Hematopoietic multipotent progenitor cell (in vitro differentiated cells): ENCODE data around the gene NUF2. TPM values are rescaled to one million over a fixed set of nuclear protein-coding genes. Genes with fewer than 3 reads are reported as not detected.
"Not testable (repeated sequence)": the region's sequence is repeated elsewhere in the genome, so short reads cannot be mapped to it uniquely, and the experiment has no call there.

Experiments used
- DNase-seq, 3 donors: peaks; one replicate each; pipeline ENCODE4 v3.0.0-alpha.2; 2011 to 2015; ENCODE audit warnings: low read depth in 2 of 3, low spot score in 2 of 3
- total RNA-seq: library from RNA; depleted of rRNA; stranded (reverse); fragments of >200 nt; gene quantifications from one replicate; pipeline ENCODE4 v1.2.3, GENCODE V29; 2012

Gene NUF2
- total RNA-seq, 1 donor: 1.6 TPM

DNA sequence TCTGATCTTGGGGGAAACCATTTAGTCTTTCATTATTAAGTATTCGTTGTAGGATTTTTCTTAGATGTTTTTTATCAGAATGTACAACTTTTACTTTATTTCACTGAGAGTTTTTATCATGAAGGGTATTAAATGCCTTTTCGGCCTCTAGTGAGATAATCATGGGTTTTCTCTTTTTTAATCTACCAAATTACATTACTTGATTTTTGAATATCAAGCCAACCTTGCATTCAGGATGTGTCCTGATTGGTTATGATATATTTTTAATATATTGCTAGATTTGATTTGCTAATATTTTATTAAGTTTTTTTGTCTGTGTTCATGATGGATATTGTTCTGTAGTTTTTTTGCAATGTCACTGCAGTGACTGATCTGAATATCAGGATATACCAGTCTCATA, 9.4 kb downstream of the NUF2 start:
- peak in 1 of 3 donors; percentile 6 for DNase-seq

DNA sequence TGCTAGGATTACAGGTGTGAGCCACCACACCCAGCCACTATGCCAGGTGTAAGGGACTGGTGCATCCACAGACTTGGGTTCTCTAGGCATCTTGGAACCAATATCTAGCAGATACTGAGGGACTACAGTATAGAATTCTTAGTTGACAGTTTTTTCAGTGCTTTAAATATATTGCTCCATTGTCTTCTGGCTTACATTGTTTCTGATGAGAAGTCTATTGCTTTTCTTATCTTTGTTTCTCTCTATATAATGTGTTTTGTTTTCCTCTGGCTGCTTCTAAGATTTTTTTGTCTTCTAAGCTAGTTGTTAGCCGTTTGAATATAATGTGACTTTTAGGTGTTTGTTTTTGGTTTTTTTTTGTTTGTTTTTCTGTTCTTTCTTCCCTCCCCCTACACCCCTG, 13.5 kb downstream of the NUF2 start:
- no peak for DNase-seq

DNA sequence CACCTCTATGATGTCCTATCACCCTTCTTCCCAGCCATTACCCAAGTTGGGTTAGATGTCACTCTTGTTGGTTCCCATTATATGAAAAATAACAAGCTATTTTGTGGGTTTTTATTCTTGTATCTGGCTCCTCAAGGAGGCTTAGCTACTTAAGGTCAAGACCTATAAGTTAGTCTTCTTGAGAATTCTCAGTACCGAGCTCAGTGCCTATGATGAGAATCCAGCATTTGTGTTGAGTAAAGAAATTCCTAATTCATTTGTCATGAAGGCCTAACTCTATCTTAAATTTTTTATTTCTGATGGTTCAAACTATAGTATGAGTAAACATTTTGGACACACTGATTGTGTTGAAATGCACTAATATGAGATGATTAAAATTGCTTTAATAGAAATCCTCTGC, 15.9 kb downstream of the NUF2 start:
- DNase-seq: no peak

DNA sequence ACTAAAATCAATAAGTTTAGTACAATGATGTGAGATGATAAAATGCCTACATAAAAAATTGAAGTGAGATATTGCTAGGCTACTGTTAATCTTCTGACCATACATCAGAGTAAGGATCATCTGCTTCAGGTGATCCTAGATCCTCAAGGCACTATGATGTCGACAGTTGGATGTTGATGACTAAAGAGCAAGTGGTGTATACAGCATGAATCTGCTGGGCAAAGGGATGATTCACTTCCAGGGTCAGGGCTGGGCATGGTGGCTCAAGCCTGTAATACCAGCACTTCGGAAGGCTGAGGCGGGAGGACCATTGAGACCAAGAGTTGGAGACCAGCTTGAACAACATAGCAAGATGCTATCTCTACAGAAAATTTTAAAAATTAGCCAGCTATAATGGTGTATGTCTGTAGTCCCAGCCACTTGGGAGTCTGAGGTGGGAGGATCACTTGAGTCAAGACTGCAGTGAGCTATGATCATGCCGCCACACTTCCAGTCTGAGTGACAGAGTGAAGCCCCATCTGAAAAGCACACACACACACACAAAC, 24.6 kb downstream of the NUF2 start:
- no peak for DNase-seq

DNA sequence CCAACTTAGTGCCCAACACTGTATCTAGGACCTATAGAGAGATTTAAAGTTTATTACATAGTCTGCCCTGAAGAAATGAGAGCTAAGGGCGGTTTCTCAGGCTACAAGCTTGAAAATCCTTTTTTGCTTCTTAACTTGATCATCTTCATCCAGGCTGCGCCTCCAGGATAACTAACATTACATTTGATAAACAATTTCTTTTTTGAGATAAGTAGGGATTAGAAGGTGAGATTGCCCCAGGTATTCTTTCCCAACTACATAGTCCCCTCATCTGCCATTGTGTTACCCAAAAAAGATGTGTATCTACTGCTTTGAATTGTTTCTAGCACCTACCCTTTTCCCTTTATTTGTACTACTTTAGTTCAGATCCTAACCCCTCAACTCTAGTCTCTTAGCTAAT, 25.4 kb downstream of the NUF2 start:
- no peak for DNase-seq

DNA sequence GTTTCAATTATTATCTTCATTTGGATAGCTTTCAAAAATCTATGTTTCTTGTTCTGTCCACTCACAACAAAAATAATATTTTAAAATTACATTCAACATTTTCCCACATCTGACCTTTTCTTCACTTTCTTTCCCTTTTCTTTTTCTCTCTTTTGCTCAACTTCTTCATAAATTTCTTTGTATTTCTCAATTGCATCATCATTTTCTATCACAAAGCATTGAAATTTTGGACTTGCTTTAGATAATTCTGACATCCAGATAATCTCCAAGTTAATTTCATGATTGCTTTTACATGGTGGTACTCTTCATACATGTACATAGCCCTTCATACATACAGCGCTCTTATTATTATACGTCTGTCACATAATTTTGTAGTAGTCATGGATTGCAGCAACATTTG, 30.2 kb downstream of the NUF2 start:
- DNase-seq: no peak

DNA sequence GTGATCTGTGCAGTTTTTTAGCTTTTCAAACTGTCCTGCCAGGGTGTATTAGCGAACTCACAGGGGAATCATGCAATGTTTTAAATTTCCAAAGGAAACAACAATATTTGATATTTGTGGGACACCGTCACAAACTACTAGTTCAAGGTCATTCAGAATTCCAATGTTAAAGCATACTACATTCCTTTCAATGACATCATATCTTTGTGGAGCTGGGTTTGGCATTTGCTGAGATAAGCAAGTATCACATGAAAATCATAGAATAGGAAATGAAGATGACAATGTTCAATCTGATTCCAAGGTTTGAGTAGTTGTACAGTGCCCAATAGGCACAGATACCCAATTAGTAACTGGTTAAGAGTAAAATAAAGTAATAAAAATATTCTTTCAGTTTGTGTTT, 35.6 kb downstream of the NUF2 start:
- DNase-seq: no peak

DNA sequence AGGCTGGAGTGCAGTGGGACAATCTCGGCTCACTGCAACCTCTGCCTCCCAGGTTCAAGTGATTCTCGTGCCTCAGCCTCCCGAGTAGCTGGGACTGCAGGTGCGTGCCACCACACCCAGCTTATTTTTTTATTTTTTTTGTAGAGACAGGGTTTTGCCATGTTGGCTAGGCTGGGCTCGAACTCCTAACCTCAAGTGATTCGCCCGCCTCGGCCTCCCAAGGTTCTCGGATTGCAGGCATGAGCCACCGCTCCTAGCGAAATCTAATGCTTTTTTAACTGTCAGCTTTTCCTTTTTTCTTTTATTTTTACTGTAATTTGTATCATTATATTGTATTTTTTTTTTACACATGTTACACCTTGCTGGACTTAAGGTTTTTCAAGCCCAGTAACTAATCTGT, 36.4 kb downstream of the NUF2 start:
- DNase-seq: not testable (repeated sequence)

DNA sequence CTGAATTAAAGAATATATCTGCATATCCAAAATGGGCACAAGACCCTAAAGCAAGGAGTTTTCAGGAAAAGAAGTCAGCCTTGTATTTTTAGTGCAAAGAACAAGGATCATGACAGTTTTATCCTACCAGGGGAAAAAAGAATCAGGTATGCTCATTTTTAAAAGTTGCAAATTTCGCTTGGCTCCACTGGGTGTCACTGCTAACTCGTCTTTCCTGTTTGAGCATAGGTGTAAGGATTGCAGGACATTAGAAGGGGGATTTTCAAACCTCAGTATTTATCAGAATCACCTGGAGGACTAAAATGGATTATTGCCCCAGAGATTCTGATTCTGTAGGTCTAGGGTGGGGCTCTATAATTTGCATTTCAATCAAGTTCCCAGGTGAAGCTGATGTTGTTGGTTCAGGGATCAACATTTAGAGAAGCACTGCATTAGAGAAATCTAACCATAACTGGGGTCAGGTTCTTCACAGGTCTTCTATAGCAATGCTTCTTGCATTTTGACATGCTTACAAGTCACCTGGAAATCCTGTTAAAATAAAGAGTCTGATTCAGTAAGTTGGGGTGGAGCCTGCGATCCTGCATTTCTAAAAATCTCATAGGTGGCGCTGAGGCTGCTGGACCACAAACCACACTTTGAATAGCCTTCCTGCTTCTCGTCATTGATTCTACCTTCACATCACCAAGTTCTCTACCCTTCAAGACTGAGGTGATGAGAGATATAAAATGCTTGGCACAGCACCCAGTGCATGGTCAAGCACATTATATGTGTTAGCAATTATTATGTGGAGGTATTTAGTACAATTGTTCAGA, 39.6 kb downstream of the NUF2 start:
- DNase-seq: no peak

DNA sequence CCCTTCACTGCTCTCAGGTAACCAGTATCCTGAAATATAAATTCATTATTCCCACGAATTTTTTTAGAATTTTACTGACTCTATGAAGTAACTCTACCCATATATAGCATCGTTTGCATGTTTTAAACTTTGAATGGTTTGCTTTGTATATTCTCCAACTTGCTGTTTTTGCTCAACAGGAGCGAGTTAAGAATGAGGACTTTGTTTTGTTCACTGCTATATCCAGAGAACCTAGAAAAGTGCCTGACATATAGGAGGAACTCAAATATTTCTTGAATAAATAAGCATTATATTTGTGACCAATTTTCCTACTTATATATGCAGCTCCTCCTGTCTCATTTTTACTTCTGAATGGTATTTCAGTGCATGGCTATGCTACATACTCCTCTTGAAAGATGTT, 43.4 kb downstream of the NUF2 start:
- no peak for DNase-seq

DNA sequence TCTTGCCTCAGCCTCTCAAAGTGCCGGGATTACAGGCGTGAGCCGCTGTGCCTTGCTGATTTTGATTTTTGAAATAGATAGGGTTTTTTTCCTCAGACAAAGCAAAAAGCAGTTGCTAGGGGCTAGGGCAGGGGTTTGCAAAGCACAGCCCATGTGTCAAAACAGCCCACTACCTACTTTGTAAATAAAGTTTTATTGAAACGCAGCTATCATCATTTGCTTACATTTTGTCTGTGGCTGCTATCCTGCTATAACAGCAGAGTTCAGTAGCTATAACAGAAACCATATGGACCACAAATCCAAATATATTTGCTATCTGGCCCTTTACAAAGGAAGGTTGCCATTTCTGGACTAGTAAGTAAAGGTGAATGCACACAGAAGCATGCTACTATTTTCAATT, 44.8 kb downstream of the NUF2 start:
- no peak for DNase-seq

DNA sequence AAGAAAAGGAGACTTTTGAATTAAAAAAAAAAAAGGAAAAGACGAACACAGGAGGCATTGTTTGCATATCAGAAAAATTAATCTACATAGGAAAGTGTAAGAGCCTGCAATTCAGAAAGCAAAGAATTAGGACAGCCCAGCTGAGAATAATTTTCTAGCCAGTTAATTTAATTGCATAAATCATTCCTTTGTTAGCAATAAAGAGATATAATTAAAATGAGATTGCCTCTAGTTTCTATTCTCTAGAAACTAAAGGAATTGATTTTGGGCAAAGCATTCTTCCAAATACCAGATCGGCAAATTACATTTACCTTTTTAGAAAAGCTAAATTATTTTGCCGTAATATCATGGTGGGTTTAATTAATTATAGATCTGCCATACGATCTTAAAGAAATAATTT, 46.0 kb downstream of the NUF2 start:
- DNase-seq: no peak

DNA sequence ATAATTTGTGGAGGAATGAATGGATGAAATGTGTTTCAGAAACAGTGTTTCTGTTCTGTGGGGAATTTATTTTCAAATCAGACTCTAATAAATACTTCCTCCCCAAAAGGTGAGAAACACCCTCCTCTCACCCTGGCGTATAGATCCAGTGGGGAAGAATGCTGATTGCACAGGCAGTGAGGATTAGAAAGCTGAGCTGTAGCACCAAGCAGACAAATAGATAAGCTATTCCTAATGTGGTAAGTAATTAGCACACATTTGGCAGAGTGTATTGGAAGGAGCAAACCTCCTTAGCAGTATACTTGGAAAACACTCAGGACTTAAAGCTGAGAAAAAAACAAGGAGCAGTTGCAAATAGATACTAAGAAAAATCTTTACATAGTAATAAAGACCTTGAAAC, 50.8 kb downstream of the NUF2 start:
- DNase-seq: no peak

DNA sequence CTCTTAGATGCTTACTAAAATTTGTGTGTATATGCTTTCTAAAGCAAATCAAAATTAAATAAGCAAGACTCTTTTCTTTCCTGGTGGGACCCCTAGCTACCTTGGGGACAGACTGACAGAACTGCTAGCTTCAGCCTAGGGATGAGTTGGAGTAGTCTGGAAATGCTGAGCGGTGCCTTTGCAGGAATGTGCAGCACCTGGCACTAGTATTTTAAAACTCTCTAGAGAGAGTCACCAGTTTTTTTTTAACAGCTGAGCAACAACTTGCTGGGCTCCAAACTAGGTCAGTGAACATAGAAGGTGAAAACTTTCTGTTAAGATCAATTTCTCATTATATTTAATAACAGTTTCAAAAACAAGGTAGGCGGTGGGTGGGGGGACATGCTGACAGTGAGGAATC, 56.8 kb downstream of the NUF2 start:
- DNase-seq: no peak

DNA sequence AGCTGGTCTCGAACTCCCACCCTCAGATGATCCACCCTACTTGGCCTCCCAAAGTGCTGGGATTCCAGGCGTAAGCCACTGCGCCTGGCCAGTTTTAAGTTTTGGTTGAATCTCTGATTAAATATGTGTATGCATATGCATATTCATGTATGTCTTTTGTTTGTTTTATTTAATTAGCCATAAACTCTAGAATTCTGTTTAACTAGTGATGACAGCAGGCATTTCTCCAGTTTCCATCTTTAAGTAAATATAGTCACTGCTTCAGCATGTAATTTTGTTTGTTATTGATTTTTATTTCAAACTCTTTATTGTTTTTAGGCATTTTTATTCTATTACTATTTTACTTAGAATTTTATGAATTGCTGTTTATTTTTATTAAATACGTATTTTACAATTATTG, 58.0 kb downstream of the NUF2 start:
- DNase-seq: no peak

DNA sequence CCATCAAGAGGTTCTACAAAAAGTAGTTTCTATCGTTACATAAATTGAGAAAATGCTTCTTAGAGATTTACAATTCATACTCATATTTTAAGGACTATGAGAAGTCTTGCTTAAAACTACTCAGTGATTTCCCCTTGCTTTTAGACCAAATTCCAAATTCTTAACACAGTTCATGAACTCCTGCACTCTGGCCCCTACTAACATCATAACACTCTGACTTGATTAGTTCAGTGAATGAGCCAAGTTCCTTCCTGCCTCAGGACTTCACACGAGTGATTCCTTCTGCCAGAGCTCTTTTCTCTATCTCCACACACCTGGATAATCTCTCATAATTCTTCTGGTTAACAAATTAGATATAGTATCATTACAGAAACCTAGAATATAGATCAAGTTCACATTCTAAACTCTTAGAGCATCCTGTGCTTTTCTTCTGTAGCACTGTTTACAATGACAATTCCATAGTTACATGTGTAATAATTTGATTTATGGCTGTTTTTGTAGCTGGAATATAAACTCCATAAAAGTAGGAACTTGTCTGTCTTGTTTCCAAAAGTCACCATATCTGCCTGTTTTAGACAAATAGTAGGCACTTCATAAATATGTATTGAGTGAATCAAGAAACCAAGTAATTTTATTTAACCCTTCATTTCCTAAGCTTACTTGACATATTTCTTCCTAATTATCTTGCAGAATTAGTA, 59.9 kb downstream of the NUF2 start:
- DNase-seq: no peak

DNA sequence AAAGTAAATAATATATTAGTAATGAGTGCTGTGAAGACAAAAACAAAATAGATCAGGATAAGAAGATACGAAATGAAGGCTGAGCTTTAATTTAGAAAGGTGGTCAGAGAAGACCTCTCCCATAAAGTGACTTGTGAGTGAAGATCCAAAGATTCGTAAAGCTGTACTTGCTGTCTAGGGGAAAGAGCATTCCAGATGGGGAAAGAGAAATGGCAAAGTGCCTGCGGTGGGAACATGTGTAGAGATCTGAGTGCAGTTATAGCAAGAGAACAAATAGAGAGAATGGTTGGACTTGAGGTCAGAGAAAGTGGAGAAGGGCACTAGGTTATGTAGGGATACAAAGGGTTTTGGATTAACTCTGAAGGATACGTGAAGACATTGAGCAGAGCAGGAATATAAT, 60.6 kb downstream of the NUF2 start:
- no peak for DNase-seq

DNA sequence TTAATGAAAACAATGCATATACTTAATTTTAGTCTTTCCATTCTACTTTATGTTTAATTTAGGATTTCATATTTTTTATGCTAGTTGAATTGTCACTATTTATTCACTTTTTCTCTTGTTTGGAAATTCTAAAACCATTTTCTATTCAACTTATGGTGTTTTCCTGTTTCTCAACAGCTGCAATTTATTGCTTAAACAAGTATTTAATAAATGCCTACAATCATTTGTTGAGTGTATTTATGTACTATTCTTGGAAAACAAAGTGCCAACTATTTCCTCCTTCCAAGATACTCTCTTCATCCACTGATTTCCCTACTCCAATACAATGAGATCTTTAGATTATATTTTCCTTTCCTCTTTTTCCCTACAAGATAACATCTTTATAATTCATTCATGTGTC, 65.4 kb downstream of the NUF2 start:
- no peak for DNase-seq

DNA sequence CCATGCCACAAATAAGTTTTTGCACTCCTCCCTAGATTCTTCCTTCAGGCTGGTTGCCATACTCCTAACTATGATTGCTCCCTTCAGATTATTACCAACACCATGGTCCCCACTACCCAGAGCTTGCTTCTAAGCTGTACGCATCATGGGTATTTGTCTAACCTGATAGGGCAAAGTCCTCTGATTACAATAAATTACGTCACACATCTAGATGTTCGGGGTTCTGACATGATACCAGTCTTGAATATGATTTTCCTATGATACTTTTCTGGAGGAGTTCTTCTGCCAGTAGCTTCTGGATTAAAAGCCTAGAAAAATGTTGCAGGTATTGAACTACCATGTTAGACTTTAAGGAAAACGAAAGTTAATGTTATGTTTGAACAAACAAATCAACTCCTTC, 67.2 kb downstream of the NUF2 start:
- DNase-seq: no peak

DNA sequence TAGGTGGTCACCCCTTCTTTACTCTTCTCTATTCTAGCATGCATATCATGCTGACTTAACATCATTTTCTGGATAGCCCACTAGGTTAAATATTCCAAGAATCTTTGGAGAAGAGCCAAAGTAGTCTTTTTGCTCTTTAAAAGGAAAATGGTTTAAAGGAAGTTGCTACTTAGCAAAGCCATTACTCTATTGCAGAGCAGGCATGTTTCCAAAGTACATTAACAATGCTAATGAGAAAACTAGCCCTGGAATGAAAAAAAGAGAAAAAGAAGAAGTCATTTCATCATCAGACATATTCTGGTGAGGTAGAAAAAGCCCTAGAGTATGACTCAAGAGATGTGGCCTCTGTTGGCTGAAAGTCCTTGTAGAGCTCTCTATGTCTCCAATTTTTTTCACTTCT, 74.0 kb downstream of the NUF2 start:
- DNase-seq: no peak

DNA sequence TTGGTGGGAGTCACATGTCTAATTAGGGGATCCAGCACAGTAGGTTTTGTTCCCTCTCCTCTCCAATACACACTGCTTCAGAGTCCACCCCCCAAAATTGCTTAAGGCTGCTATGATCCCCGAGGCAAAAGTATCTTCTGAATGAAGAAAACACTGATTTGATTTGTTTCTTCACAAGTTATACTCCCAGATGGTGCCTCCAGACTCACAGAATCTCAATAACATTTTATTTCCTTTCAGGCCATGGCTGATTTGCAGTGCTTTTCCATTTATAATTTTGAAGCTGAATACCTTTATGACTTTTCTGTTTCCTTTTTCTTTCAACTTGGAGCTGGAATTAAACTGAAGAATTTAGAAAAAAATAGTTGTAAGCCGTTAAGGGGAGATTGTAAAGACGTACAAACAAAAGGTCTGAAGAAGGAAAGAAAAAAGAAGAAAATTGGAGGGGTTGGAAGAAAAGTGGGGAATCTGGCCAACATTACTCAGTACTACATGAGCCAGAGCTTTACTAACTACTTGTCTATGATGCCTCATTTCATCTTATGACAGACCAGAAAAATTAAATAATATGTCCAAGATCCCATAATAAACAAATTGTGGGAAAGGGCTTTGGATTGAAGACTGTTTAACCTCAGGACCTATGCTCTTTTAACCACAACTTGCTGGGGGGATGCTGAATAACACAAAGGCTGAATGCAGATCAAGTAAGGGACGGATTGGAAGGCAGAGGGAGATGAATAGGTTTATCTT, 75.9 kb downstream of the NUF2 start:
- DNase-seq: no peak

DNA sequence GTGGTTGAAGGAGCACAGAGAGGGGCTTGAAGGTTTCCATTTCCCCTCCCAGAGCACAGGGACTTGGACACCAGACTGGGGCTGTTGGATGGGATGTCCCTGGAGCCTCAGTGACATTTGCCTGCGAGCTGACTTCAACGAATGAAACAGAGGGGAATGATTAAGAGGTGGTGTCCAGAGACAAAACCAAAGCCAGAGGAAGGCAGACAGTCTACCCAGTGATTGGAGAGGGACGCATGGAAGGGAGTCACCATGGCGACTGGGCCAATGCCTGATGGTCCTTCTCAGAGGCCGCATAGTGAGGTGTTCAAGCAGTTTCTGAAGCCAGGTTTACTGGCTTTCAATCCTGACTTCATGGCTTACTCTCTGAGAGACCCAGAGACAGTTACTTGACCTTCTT, 77.2 kb downstream of the NUF2 start:
- no peak for DNase-seq
